GM23248 (cell line): ENCODE results near the gene ZDHHC22.

Source experiments
- EZH2 ChIP-seq: fragments of 200-600 bp; sonication (generic); IDR thresholded peaks from 2 replicates; pipeline ENCODE4 v1.6.1; 2018; ENCODE audit warnings: antibody characterized with exemption, mild to moderate bottlenecking; ENCODE audit not compliant: insufficient read depth, poor library complexity, severe bottlenecking
- EZH2phosphoT487 ChIP-seq: fragments of 200-600 bp; sonication (generic); IDR thresholded peaks from 2 replicates; pipeline ENCODE4 v1.6.1; 2018; ENCODE audit warnings: antibody characterized with exemption, moderate library complexity, mild to moderate bottlenecking, low read depth; ENCODE audit not compliant: insufficient read depth

GRCh38 chr14:77141214-77142004 lies at the start of gene ZDHHC22:
- TF ChIP-seq EZH2 (no peak), EZH2phosphoT487 (no peak)
